Tibial artery (tissue), 4 donors: ENCODE results near the gene ADAMTS18.

Source experiments
- DNase-seq, 2 donors: peaks; one replicate each; pipeline ENCODE4 v3.0.0-alpha.2; 2019
- H3K27ac ChIP-seq, 2 donors: fragments of 200-600 bp; sonication (generic) in 1 of 2; 1 replicate in 1 of 2; 2 replicates in 1 of 2; pipeline ENCODE4 v1.5.1; 2018 to 2019; ENCODE audit warnings: mild to moderate bottlenecking in 1 of 2
- H3K27me3 ChIP-seq, 2 donors: fragments of 200-600 bp; sonication (generic) in 1 of 2; one replicate each; pipeline versions ENCODE4 v1.5.1 to v1.6.0; 2016 to 2019
- H3K36me3 ChIP-seq, 3 donors: fragments of 200-600 bp; sonication (generic) in 2 of 3; one replicate each; pipeline ENCODE4 v1.5.1; 2016 to 2019; ENCODE audit warnings: mild to moderate bottlenecking in 2 of 3
- H3K4me1 ChIP-seq, 4 donors: fragments of 200-600 bp; sonication (generic) in 2 of 4; 1 replicate in 3 of 4; 2 replicates in 1 of 4; pipeline ENCODE4 v1.5.1; 2016 to 2019
- H3K4me3 ChIP-seq, 2 donors: fragments of 200-600 bp; sonication (generic) in 1 of 2; 1 replicate in 1 of 2; 2 replicates in 1 of 2; pipeline ENCODE4 v1.5.1; 2018 to 2019; ENCODE audit warnings: mild to moderate bottlenecking in 2 of 2
- H3K9me3 ChIP-seq, 3 donors: fragments of 200-600 bp; sonication (generic) in 1 of 3; one replicate each; pipeline ENCODE4 v1.5.1; 2016 to 2019
- intact Hi-C: fragments of 100-400 bp; cut with DNase I; formaldehyde crosslinking; loops from one replicate; pipeline ENCODE4 v1.15.0; 2023; ENCODE audit warnings: low total_unique reads
- TF ChIP-seq, protein P1 (sequence below), 2 experiments: fragments of 200-600 bp in 1 of 2; fragments of 450-650 bp in 1 of 2; IDR thresholded peaks; one replicate each; pipeline ENCODE4 v1.5.1; 2017 to 2019; ENCODE audit warnings: antibody characterized with exemption in 2 of 2, mild to moderate bottlenecking in 1 of 2, moderate library complexity in 1 of 2

ADAMTS18 gene

GRCh38 chr16:77327717-77328116 lies 107.1 kb downstream of the ADAMTS18 start:
- TF ChIP-seq, protein P1, sequence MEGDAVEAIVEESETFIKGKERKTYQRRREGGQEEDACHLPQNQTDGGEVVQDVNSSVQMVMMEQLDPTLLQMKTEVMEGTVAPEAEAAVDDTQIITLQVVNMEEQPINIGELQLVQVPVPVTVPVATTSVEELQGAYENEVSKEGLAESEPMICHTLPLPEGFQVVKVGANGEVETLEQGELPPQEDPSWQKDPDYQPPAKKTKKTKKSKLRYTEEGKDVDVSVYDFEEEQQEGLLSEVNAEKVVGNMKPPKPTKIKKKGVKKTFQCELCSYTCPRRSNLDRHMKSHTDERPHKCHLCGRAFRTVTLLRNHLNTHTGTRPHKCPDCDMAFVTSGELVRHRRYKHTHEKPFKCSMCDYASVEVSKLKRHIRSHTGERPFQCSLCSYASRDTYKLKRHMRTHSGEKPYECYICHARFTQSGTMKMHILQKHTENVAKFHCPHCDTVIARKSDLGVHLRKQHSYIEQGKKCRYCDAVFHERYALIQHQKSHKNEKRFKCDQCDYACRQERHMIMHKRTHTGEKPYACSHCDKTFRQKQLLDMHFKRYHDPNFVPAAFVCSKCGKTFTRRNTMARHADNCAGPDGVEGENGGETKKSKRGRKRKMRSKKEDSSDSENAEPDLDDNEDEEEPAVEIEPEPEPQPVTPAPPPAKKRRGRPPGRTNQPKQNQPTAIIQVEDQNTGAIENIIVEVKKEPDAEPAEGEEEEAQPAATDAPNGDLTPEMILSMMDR (IDR thresholded peaks at IDR 0.05): no peak
- Histone ChIP-seq H3K27me3 (peaks cover 0 to 2% of the 10 kb centered on the region in 2 donors), H3K27ac (no peak overlapping the region), H3K4me3 (no peak overlapping the region), H3K36me3 (no peaks in the 10 kb centered on the region), H3K4me1 (no peaks in the 10 kb centered on the region), H3K9me3 (no peaks in the 10 kb centered on the region)
- no peak for DNase-seq
- intact Hi-C loops: no loop called here

DNA sequence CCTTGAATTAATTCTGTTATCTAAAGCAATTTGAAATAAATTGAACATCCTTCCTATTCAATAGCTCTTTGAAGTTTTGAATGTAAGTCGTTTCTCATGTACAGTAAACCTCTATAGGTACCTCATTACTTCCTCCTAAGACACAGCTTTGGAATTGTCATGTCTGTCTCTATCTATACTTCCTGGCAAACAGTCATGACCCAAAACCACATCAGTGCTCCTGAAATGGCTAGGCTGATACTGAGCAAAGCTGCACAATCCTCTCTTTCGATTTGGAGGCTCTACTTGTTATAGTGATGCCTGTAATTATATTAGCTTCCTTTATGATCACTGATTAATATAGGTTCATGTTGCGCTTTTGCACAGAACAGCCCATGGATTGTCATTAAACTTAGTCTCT lies 110.1 kb downstream of the ADAMTS18 start:
- intact Hi-C loops: no loop called here
- H3K36me3 ChIP-seq: no peaks in the 10 kb centered on the region
- no peaks in the 10 kb centered on the region for H3K9me3 ChIP-seq
- H3K27me3 ChIP-seq: peaks cover 0 to 2% of the 10 kb centered on the region in 2 donors
- H3K27ac ChIP-seq: no peak overlapping the region
- TF ChIP-seq, protein P1 (IDR thresholded peaks at IDR 0.05): no peak
- DNase-seq: no peak
- no peaks in the 10 kb centered on the region for H3K4me1 ChIP-seq
- no peak overlapping the region for H3K4me3 ChIP-seq

- no peak overlapping the region for H3K27ac ChIP-seq
- H3K9me3 ChIP-seq: no peaks in the 10 kb centered on the region
- H3K4me1 ChIP-seq: no peaks in the 10 kb centered on the region
- H3K36me3 ChIP-seq: no peaks in the 10 kb centered on the region
- intact Hi-C loops: no loop called here
- no peak for DNase-seq
- no peak overlapping the region for H3K4me3 ChIP-seq
- TF ChIP-seq, protein P1 (IDR thresholded peaks at IDR 0.05): no peak
- peaks cover 0 to 2% of the 10 kb centered on the region in 2 donors for H3K27me3 ChIP-seq
Observed at GRCh38 chr16:77323695-77324094, 111.1 kb downstream of the ADAMTS18 start.

DNA sequence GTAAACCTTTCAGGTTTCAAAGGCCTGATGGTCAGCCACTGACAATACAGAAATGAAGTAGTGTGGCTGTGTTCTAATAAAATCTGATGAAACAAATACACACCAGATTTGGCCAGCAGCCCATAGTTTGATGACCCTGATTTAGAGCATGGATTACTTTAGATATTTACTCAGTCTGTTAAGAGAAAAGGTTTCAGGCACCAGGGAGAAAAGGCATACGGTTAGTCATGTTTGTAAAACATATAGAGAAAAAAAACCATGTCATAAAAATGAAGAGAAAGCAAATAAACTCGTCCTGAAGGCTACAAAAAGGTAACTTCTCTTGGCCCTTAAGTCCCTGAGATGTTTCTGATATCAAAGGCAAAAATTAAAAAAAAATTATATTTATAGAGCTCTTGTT lies 112.1 kb downstream of the ADAMTS18 start:
- Histone ChIP-seq H3K4me1 (no peaks in the 10 kb centered on the region), H3K4me3 (no peak overlapping the region), H3K36me3 (no peaks in the 10 kb centered on the region), H3K9me3 (no peaks in the 10 kb centered on the region), H3K27me3 (peaks cover 0 to under 1% of the 10 kb centered on the region in 2 donors), H3K27ac (no peak overlapping the region)
- intact Hi-C loops: no loop called here
- TF ChIP-seq, protein P1 (IDR thresholded peaks at IDR 0.05): no peak
- no peak for DNase-seq

DNA sequence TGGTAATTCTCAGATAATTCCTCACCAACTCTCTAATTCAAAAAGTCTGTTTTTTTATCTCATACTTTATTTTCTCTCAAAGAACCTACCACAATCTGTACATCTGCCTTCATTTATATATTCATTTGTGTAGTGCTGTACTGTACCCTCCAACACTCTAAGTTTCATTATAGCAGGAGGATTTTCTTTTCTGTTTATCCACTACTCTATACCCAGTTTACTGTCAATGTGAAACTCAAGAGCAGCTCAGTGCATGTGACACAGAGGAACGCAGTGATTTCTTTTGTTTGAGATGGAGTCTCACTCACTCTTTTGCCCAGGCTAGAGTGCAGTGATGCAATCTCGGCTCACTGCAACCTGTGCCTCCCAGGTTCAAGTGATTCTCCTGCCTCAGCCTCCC lies 117.8 kb downstream of the ADAMTS18 start:
- H3K4me1 ChIP-seq: no peaks in the 10 kb centered on the region
- H3K36me3 ChIP-seq: no peaks in the 10 kb centered on the region
- H3K27ac ChIP-seq: no peak overlapping the region
- no peak overlapping the region for H3K4me3 ChIP-seq
- no peaks in the 10 kb centered on the region for H3K27me3 ChIP-seq
- H3K9me3 ChIP-seq: no peaks in the 10 kb centered on the region
- TF ChIP-seq, protein P1 (IDR thresholded peaks at IDR 0.05): no peak
- DNase-seq: no peak
- intact Hi-C loops: no loop called here

DNA sequence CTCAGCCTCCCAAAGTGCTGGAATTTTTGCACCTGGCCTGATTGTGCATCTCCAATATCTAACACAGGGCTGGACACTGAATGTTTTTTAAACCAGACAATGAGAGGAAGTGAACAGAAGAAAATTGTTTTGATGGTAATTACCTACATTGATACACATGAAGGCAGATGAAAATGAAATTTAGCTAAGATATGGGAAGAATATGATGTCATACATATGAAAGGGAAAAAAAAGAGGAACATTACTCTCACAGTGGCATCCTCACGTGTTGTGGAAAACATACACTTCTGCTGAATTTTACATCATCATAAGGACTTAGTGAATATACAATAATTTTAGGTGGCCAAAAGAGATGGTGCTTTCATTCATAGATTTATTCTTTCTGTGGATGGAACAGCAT lies 124.0 kb downstream of the ADAMTS18 start:
- DNase-seq: no peak
- Histone ChIP-seq H3K36me3 (no peaks in the 10 kb centered on the region), H3K9me3 (no peaks in the 10 kb centered on the region), H3K4me3 (no peak overlapping the region), H3K4me1 (no peaks in the 10 kb centered on the region), H3K27me3 (no peaks in the 10 kb centered on the region), H3K27ac (no peak overlapping the region)
- intact Hi-C loops: no loop called here
- TF ChIP-seq, protein P1 (IDR thresholded peaks at IDR 0.05): no peak
